GM18873 (cell line): Measurements from ENCODE around the gene NSUN6.

ENCODE experiments used
- ATAC-seq: cut with Tn5 transposase; IDR thresholded peaks from one replicate; pipeline ENCODE4 v1.9.1; 2021; ENCODE audit warnings: mild to moderate bottlenecking, moderate library complexity, moderate number of reproducible peaks; ENCODE audit not compliant: unreplicated experiment, low FRiP score

The NSUN6 gene, protein sequence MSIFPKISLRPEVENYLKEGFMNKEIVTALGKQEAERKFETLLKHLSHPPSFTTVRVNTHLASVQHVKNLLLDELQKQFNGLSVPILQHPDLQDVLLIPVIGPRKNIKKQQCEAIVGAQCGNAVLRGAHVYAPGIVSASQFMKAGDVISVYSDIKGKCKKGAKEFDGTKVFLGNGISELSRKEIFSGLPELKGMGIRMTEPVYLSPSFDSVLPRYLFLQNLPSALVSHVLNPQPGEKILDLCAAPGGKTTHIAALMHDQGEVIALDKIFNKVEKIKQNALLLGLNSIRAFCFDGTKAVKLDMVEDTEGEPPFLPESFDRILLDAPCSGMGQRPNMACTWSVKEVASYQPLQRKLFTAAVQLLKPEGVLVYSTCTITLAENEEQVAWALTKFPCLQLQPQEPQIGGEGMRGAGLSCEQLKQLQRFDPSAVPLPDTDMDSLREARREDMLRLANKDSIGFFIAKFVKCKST

GRCh38 chr10:18651324-18652007, at the start of gene NSUN6:
Gene NSUN6 (minus strand): TSS chr10:18651587. CDS start chr10:18651203, 384 bp downstream.
- ATAC-seq = peak; percentile 86

DNA sequence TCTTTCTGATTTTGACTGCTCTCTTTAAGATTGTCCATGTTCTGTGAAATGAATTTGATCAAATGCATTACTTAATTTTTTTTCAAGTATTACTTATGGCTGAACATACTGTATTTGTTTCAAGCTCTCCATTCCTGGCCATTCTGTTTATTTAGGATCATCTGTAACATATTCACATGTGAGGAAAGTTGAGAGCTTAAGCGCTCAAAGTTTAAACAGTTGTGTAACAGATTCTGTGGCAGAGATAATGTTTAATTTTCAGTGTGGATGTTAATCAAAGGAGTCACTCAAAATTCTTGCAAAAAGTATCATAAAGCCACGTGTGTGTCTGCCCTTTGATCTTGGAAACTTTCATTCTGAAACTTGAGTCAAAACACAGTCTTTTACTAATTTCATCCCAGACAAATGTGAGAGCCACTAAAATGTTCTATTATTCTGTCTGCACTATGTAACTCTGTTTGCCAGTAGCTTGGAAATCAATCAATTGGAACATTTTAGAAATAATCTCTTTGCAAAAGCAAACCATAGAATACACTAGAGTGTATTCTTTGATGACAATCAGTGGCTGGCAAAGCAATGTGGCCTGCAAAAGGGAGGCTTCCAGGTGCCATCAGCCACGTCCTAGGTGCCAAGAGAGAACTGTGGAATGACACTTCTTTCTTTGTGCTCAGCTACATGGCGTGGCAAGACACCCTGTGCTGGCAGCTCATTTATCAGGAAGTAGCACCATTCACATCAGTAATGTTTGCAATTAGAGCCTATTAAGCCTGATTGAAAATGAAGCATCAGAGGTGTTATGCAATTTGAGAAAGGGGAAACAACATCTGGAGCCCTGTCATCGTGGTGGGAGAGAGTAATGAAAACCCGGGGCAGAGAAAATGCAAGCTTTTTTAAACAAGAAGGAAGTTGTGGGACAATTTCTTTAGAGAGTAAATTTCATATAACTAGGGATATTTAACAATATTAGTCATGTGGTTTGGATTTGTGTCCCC, 48.8 kb upstream of the NSUN6 start:
- no peak for ATAC-seq

- ATAC-seq = no peak
These were observed 39.2 kb upstream of the NSUN6 start for GRCh38 chr10:18690541-18690940.

DNA sequence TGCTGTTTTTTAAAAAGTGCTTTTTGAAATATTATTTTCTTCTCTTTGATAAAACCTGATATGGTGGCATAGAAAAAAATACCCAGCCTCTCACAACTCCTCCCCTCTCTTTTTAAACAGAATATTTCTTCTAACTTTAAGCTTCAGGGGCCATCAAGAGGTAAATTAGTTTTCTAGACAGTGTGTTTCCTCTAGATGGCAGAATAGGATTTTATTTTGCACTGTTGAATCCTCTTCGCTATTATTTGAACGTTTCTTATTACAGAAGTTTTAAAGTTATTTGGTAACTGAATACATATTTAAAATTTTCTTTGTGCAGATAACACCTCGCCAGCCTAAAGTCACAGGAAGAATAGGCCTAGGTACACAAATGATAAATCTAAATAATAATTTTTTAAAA, 38.1 kb upstream of the NSUN6 start:
- no peak for ATAC-seq

GRCh38 chr10:18687706-18688105, 36.3 kb upstream of the NSUN6 start:
- ATAC-seq = no peak

- no peak for ATAC-seq
These were observed 35.8 kb upstream of the NSUN6 start for GRCh38 chr10:18687195-18687594.

DNA sequence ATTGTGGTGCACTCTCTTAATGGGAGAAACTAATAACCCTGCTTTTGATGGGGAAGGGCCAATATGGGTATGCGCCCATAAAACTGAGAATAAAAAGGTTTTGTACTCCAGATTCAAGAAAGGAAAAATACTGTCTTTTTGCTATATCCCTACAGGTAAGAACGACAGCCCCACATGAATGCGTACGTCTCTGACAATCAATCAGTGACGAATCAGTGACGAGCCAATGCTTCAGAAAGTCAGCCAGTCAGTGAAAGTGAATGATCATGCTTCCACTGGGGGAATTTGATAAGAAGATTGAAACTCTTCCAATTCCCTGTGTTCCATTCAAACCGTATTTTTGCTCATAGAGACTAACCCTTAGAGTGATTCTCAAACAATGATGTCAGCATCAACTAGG, 34.2 kb upstream of the NSUN6 start:
- no peak for ATAC-seq

GRCh38 chr10:18684953-18685352, 33.6 kb upstream of the NSUN6 start:
- ATAC-seq = no peak

GRCh38 chr10:18684416-18684815, 33.0 kb upstream of the NSUN6 start:
- ATAC-seq = no peak

DNA sequence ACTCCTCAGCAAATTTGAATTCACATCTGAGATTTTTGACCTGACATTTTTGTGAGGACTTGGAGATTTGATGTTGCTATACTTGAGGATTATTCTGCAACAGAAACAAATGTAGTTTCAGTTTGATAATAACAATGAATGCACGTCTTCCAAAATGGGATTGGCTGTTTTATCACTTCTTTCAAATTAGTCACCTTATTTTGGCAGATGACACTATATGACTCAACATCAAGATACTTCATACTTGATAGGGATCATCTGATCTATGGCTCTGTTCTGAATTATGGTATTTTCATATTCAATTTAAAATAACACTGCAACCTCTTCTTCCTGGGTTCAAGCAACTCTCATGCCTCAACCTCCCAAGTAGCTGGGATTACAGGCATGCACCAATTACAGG, 32.0 kb upstream of the NSUN6 start:
- ATAC-seq = no peak

DNA sequence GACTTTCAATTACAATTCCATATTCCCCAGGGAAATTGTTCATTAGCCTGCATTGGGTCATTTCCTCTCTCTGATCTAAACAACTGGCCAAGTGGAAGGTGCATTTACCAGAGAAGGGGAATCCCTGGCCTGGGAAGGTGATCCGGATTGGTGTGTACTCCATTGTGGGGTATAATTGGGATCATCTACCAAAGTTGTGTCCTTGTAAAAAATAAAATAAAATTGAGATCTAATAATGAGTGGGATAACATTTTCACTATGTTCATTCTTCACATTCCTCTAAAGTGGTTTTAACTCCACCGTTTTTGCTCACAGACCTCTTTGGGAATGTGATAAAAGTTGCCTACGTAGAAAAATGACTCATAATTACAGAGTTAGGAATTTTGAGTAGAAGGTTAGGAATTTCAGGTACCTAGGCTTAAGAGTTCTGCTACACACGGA, 30.6 kb upstream of the NSUN6 start:
- ATAC-seq = no peak

DNA sequence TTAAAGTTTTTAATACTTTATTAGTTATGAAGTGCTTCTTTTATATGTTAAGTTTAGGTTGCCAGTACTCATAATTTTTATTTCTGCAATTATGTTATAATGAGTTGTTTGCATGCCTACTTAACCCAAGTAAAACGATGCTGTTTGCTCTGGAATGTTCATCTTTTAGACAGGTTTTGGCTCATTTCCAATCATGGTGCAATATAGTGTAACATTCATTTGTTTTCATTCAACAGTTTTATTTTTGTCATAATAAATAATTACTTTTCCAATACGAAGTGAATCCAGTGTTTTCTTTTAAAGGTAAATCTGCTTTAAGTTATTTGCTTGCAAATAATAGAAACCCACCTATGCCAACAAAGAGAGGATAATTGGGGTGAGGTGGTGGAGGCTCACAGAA, 30.0 kb upstream of the NSUN6 start:
- no peak for ATAC-seq

- ATAC-seq = no peak
These were observed 29.4 kb upstream of the NSUN6 start for GRCh38 chr10:18680754-18681153.

GRCh38 chr10:18675086-18675801, 23.9 kb upstream of the NSUN6 start:
- ATAC-seq = no peak

- no peak for ATAC-seq
These were observed 16.6 kb upstream of the NSUN6 start for GRCh38 chr10:18668026-18668425.

DNA sequence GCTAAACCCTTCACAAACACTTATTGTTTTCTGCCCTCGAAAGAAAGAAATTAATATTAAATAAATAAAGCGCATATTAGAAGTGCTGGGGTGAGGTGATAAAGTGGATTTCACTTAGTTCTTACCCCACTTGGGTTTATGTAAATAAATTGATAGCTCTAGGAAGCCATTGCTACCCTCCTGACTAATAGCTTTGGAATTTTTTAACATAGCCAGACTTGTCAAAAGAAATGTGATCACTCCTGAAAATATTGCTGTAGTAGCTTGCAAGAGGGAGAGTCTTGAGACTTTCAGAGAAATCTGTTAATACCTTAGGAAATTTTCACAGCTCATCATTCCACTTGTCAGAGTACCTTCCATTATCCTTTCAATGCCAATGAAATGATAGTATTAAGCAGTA, 15.4 kb upstream of the NSUN6 start:
- ATAC-seq = no peak

- no peak for ATAC-seq
These were observed 14.6 kb upstream of the NSUN6 start for GRCh38 chr10:18665815-18666558.

GRCh38 chr10:18664841-18665478, 13.6 kb upstream of the NSUN6 start:
- ATAC-seq = no peak
